HEK293 (cell line): ENCODE results near the gene GNB1.

ENCODE experiments used
- CTCF ChIA-PET: fragments of 350-600 bp; formaldehyde crosslinking; extraction: SDS; loops from one replicate; lab custom pipeline; 2021; ENCODE audit warnings: antibody characterized with exemption; lab: Yijun Ruan, JAX
- POLR2A ChIA-PET: fragments of 300-600 bp; formaldehyde crosslinking; extraction: SDS; loops from one replicate; lab custom pipeline; 2020; ENCODE audit warnings: antibody characterized with exemption, inconsistent platforms; lab: Yijun Ruan, JAX
- H3K27ac ChIP-seq: fragments of 200-500 bp; sonication (Bioruptor generic); 2 replicates; pipeline ENCODE4 v1.5.1; 2014; ENCODE audit warnings: low read depth, low read length, control low read depth, inconsistent platforms; ENCODE audit errors: extremely low read depth
- H3K36me3 ChIP-seq, 2 experiments: fragments of 200-500 bp in 1 of 2; sonication (Bioruptor generic) in 1 of 2; 1 replicate in 1 of 2; 2 replicates in 1 of 2; pipeline ENCODE4 v1.5.1; 2014 to 2017; ENCODE audit warnings: inconsistent platforms in 2 of 2, low read length in 2 of 2; ENCODE audit not compliant: control insufficient read depth in 2 of 2, insufficient read depth in 1 of 2
- H3K4me1 ChIP-seq: fragments of 200-500 bp; sonication (Bioruptor generic); 2 replicates; pipeline ENCODE4 v1.5.1; 2014; ENCODE audit warnings: mild to moderate bottlenecking, low read length, inconsistent platforms; ENCODE audit not compliant: control insufficient read depth, insufficient read depth
- H3K4me3 ChIP-seq: 2 replicates; pipeline ENCODE4 v1.5.1; 2011; ENCODE audit warnings: low read depth, mild to moderate bottlenecking, control low read depth, low read length, moderate library complexity
- H3K9me3 ChIP-seq: fragments of 200-500 bp; sonication (Bioruptor generic); 2 replicates; pipeline ENCODE4 v1.5.1; 2014; ENCODE audit warnings: low read depth, low read length, inconsistent platforms; ENCODE audit not compliant: control insufficient read depth, insufficient read depth
- FEZF1 ChIP-seq: fragments of 450-650 bp; formaldehyde crosslinking; IDR thresholded peaks from 2 replicates; pipeline ENCODE4 v1.5.1; 2016; ENCODE audit warnings: missing biosample characterization, missing genetic modification characterization
- KLF7 ChIP-seq: fragments of 450-650 bp; formaldehyde crosslinking; IDR thresholded peaks from 2 replicates; pipeline ENCODE4 v1.5.1; 2016; ENCODE audit warnings: missing biosample characterization, missing genetic modification characterization, borderline replicate concordance
- KLF9 ChIP-seq: fragments of 450-650 bp; formaldehyde crosslinking; IDR thresholded peaks from 2 replicates; pipeline ENCODE4 v1.5.1; 2016; ENCODE audit warnings: missing biosample characterization, missing genetic modification characterization, low read depth
- PRDM1 ChIP-seq: fragments of 450-650 bp; formaldehyde crosslinking; IDR thresholded peaks from 2 replicates; pipeline ENCODE4; 2016; ENCODE audit warnings: missing biosample characterization, missing genetic modification characterization
- SCRT2 ChIP-seq: fragments of 450-650 bp; formaldehyde crosslinking; IDR thresholded peaks from 2 replicates; pipeline ENCODE4 v1.5.1; 2016; ENCODE audit warnings: missing biosample characterization, missing genetic modification characterization
- SETDB1 ChIP-seq: IDR thresholded peaks from one replicate; pipeline ENCODE4 v1.6.1; 2017; ENCODE audit warnings: mild to moderate bottlenecking, low read length, moderate library complexity, mixed read lengths; ENCODE audit not compliant: insufficient read length
- ZNF140 ChIP-seq: fragments of 450-650 bp; formaldehyde crosslinking; IDR thresholded peaks from 2 replicates; pipeline ENCODE4 v1.5.1; 2016; ENCODE audit warnings: missing biosample characterization, missing genetic modification characterization
- ZNF175 ChIP-seq: fragments of 450-650 bp; formaldehyde crosslinking; IDR thresholded peaks from 2 replicates; pipeline ENCODE4 v1.5.1; 2016; ENCODE audit warnings: missing biosample characterization, missing genetic modification characterization
- ZNF184 ChIP-seq: fragments of 450-650 bp; IDR thresholded peaks from 2 replicates; pipeline ENCODE4 v1.5.1; 2018; ENCODE audit warnings: missing biosample characterization, mild to moderate bottlenecking, missing genetic modification characterization
- ZNF211 ChIP-seq: fragments of 450-650 bp; formaldehyde crosslinking; IDR thresholded peaks from 2 replicates; pipeline ENCODE4 v1.5.1; 2016; ENCODE audit warnings: low read depth, missing biosample characterization, missing genetic modification characterization
- ZNF221 ChIP-seq: fragments of 450-650 bp; formaldehyde crosslinking; IDR thresholded peaks from 2 replicates; pipeline ENCODE4 v1.5.1; 2017; ENCODE audit warnings: missing biosample characterization, missing genetic modification characterization, borderline replicate concordance
- ZNF530 ChIP-seq: fragments of 450-650 bp; formaldehyde crosslinking; IDR thresholded peaks from 2 replicates; pipeline ENCODE4 v1.5.1; 2016; ENCODE audit warnings: low read depth, missing biosample characterization, missing genetic modification characterization
- ZNF585B ChIP-seq: fragments of 450-650 bp; formaldehyde crosslinking; IDR thresholded peaks from 2 replicates; pipeline ENCODE4 v1.5.1; 2016; ENCODE audit warnings: missing biosample characterization, missing genetic modification characterization
- ZNF610 ChIP-seq: fragments of 450-650 bp; formaldehyde crosslinking; IDR thresholded peaks from 2 replicates; pipeline ENCODE4 v1.5.1; 2016; ENCODE audit warnings: missing biosample characterization, missing genetic modification characterization, borderline replicate concordance
- ZNF654 ChIP-seq: fragments of 450-650 bp; formaldehyde crosslinking; IDR thresholded peaks from 2 replicates; pipeline ENCODE4 v1.5.1; 2016; ENCODE audit warnings: low read depth, missing biosample characterization, missing genetic modification characterization
- ZSCAN16 ChIP-seq: fragments of 450-650 bp; formaldehyde crosslinking; IDR thresholded peaks from 2 replicates; pipeline ENCODE4 v1.5.1; 2016; ENCODE audit warnings: missing biosample characterization, missing genetic modification characterization
- ZXDB ChIP-seq: fragments of 450-650 bp; formaldehyde crosslinking; IDR thresholded peaks from 2 replicates; pipeline ENCODE4 v1.5.1; 2016; ENCODE audit warnings: missing biosample characterization, missing genetic modification characterization
- TF ChIP-seq, protein P1 (sequence below): fragments of 450-650 bp; formaldehyde crosslinking; IDR thresholded peaks from 2 replicates; pipeline ENCODE4 v1.5.1; 2016; ENCODE audit warnings: missing biosample characterization, missing genetic modification characterization
- TF ChIP-seq, protein P2 (sequence below): fragments of 450-650 bp; formaldehyde crosslinking; IDR thresholded peaks from 2 replicates; pipeline ENCODE4 v1.5.1; 2016; ENCODE audit warnings: missing biosample characterization, missing genetic modification characterization
- TF ChIP-seq, protein P3 (sequence below): fragments of 450-650 bp; formaldehyde crosslinking; IDR thresholded peaks from 2 replicates; pipeline ENCODE4 v1.5.1; 2016; ENCODE audit warnings: missing biosample characterization, missing genetic modification characterization, borderline replicate concordance
- TF ChIP-seq, protein P4 (sequence below): fragments of 450-650 bp; formaldehyde crosslinking; IDR thresholded peaks from 2 replicates; pipeline ENCODE4; 2016; ENCODE audit warnings: missing biosample characterization, missing genetic modification characterization

Gene GNB1

DNA sequence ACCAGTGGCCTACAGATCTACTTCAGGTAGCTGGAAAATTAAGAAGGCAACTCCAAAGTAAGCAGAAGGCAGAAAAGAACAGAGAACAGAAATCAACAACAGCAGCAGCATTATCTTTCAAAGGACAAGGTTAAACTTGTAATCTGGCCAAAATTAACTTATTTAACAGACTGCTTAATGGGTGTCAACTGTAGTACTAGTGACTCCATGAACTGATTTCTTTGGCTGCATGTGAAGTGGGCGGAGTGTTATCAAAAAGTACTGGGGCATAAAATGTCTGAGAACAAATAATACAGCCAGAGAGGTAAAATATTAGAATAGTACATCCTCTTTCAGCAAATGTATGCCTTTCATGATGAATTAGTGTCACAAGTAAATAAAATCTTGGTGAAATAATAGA is 88.0 kb downstream of the GNB1 start:
- POLR2A ChIA-PET, result interaction anchor here (0.7 kb wide), 1 partner anchor 108 kb away, joined by 4 read pairs; no protein-coding TSS in a partner anchor
- Histone ChIP-seq H3K36me3 (peaks cover 27 to 88% of the 10 kb centered on the region in 2 experiments), H3K4me3 (no peak overlapping the region), H3K9me3 (no peaks in the 10 kb centered on the region), H3K4me1 (no peaks in the 10 kb centered on the region), H3K27ac (no peak overlapping the region)
- CTCF ChIA-PET, result no interaction called here
- TF ChIP-seq ZNF221 (tag by site-specific recombination), result no peak
- TF ChIP-seq, protein P1, sequence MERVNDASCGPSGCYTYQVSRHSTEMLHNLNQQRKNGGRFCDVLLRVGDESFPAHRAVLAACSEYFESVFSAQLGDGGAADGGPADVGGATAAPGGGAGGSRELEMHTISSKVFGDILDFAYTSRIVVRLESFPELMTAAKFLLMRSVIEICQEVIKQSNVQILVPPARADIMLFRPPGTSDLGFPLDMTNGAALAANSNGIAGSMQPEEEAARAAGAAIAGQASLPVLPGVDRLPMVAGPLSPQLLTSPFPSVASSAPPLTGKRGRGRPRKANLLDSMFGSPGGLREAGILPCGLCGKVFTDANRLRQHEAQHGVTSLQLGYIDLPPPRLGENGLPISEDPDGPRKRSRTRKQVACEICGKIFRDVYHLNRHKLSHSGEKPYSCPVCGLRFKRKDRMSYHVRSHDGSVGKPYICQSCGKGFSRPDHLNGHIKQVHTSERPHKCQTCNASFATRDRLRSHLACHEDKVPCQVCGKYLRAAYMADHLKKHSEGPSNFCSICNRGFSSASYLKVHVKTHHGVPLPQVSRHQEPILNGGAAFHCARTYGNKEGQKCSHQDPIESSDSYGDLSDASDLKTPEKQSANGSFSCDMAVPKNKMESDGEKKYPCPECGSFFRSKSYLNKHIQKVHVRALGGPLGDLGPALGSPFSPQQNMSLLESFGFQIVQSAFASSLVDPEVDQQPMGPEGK (tag by site-specific recombination), result no peak
- no peak for TF ChIP-seq KLF7 (tag by site-specific recombination)
- TF ChIP-seq, protein P2, sequence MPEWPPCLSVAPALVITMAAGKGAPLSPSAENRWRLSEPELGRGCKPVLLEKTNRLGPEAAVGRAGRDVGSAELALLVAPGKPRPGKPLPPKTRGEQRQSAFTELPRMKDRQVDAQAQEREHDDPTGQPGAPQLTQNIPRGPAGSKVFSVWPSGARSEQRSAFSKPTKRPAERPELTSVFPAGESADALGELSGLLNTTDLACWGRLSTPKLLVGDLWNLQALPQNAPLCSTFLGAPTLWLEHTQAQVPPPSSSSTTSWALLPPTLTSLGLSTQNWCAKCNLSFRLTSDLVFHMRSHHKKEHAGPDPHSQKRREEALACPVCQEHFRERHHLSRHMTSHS, result no peak
- TF ChIP-seq SCRT2 (tag by site-specific recombination), result no peak
- TF ChIP-seq ZNF175, result no peak
- TF ChIP-seq ZNF140 (tag by site-specific recombination), result no peak
- TF ChIP-seq ZSCAN16 (tag by site-specific recombination), result no peak
- TF ChIP-seq ZXDB (tag by site-specific recombination), result no peak
- TF ChIP-seq FEZF1 (tag by site-specific recombination), result no peak
- TF ChIP-seq ZNF610, result no peak
- TF ChIP-seq ZNF211, result no peak
- no peak for TF ChIP-seq ZNF654 (tag by site-specific recombination)
- TF ChIP-seq ZNF585B (tag by site-specific recombination), result no peak
- TF ChIP-seq, protein P3, sequence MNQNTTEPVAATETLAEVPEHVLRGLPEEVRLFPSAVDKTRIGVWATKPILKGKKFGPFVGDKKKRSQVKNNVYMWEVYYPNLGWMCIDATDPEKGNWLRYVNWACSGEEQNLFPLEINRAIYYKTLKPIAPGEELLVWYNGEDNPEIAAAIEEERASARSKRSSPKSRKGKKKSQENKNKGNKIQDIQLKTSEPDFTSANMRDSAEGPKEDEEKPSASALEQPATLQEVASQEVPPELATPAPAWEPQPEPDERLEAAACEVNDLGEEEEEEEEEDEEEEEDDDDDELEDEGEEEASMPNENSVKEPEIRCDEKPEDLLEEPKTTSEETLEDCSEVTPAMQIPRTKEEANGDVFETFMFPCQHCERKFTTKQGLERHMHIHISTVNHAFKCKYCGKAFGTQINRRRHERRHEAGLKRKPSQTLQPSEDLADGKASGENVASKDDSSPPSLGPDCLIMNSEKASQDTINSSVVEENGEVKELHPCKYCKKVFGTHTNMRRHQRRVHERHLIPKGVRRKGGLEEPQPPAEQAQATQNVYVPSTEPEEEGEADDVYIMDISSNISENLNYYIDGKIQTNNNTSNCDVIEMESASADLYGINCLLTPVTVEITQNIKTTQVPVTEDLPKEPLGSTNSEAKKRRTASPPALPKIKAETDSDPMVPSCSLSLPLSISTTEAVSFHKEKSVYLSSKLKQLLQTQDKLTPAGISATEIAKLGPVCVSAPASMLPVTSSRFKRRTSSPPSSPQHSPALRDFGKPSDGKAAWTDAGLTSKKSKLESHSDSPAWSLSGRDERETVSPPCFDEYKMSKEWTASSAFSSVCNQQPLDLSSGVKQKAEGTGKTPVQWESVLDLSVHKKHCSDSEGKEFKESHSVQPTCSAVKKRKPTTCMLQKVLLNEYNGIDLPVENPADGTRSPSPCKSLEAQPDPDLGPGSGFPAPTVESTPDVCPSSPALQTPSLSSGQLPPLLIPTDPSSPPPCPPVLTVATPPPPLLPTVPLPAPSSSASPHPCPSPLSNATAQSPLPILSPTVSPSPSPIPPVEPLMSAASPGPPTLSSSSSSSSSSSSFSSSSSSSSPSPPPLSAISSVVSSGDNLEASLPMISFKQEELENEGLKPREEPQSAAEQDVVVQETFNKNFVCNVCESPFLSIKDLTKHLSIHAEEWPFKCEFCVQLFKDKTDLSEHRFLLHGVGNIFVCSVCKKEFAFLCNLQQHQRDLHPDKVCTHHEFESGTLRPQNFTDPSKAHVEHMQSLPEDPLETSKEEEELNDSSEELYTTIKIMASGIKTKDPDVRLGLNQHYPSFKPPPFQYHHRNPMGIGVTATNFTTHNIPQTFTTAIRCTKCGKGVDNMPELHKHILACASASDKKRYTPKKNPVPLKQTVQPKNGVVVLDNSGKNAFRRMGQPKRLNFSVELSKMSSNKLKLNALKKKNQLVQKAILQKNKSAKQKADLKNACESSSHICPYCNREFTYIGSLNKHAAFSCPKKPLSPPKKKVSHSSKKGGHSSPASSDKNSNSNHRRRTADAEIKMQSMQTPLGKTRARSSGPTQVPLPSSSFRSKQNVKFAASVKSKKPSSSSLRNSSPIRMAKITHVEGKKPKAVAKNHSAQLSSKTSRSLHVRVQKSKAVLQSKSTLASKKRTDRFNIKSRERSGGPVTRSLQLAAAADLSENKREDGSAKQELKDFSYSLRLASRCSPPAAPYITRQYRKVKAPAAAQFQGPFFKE, result no peak
- TF ChIP-seq SETDB1, result no peak

DNA sequence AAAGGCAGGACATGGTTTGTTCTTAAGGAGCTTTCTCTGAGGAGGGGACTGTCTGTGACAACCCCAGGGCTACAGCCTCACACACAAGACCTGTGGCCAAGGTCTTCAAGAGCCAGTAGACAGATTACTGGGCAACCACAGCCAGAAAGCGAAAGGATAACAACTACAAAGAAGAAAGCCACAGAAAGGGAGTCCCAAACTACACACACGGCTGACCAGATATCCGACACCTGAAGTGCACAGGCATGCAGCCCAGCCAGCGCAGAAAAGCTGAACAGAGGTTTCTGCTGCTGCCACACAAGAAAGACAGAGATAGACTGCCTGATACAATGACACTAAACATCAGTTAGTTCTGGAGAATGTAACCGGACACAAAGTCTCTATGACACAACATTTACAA is 91.2 kb downstream of the GNB1 start:
- peaks cover 19 to 95% of the 10 kb centered on the region in 2 experiments for H3K36me3 ChIP-seq
- CTCF ChIA-PET, result no interaction called here
- POLR2A ChIA-PET, result no interaction called here

More for the DNA sequence above, 91.2 kb downstream of the GNB1 start:
- H3K9me3 ChIP-seq, result no peaks in the 10 kb centered on the region
- no peak overlapping the region for H3K4me3 ChIP-seq
- H3K27ac ChIP-seq, result no peak overlapping the region
- no peaks in the 10 kb centered on the region for H3K4me1 ChIP-seq
- no peak for TF ChIP-seq ZNF184 (tag by site-specific recombination)
- TF ChIP-seq KLF9 (tag by site-specific recombination), result no peak
- TF ChIP-seq ZXDB (tag by site-specific recombination), result no peak
- TF ChIP-seq, protein P4, sequence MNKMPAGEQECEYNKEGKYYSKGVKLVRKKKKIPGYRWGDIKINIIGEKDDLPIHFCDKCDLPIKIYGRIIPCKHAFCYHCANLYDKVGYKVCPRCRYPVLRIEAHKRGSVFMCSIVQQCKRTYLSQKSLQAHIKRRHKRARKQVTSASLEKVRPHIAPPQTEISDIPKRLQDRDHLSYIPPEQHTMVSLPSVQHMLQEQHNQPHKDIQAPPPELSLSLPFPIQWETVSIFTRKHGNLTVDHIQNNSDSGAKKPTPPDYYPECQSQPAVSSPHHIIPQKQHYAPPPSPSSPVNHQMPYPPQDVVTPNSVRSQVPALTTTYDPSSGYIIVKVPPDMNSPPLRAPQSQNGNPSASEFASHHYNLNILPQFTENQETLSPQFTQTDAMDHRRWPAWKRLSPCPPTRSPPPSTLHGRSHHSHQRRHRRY (tag by site-specific recombination), result no peak
- no peak for TF ChIP-seq ZNF530 (tag by site-specific recombination)
- TF ChIP-seq PRDM1 (tag by site-specific recombination), result peak; percentile 50; the same call in 1 of the 2 replicates
